ENCODE measurements around the gene DACT3.

Gene DACT3

DNA sequence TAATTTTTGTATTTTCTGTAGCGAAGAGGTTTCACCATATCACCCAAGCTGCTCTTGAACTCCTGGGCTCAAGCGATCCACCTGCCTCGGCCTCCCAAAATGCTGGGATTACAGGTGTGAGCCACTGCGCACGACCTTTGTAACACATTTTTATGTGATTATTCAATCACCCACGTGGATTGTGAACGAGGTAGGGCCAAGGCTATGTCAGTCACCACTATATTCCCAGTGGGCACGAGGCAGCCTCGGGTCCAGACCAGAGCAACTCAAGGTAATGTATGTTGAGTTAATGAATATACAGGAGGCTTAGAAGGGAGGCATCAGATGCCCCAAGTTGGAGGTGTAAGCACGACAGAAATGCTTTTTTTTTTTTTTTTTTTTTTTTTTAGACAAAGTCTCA is 45.0 kb downstream of the DACT3 start:
- no peaks in the 10 kb centered on the region for H3K27me3 ChIP-seq (ENCODE audit: control insufficient read depth, insufficient read depth, low read length)
- H3K9me3 ChIP-seq (ENCODE audit: control insufficient read depth, insufficient read depth, low read length) = no peaks in the 10 kb centered on the region
- peaks cover under 1% of the 10 kb centered on the region for H3K36me3 ChIP-seq (ENCODE audit: control insufficient read depth, insufficient read depth, low read length)
- H3K4me1 ChIP-seq (ENCODE audit: control insufficient read depth, insufficient read depth, low read length) = no peaks in the 10 kb centered on the region
- H3K9ac ChIP-seq (ENCODE audit: low read depth, low read length) = no peak overlapping the region
- H3K4me3 ChIP-seq (ENCODE audit: low read depth, low read length) = no peak overlapping the region

DNA sequence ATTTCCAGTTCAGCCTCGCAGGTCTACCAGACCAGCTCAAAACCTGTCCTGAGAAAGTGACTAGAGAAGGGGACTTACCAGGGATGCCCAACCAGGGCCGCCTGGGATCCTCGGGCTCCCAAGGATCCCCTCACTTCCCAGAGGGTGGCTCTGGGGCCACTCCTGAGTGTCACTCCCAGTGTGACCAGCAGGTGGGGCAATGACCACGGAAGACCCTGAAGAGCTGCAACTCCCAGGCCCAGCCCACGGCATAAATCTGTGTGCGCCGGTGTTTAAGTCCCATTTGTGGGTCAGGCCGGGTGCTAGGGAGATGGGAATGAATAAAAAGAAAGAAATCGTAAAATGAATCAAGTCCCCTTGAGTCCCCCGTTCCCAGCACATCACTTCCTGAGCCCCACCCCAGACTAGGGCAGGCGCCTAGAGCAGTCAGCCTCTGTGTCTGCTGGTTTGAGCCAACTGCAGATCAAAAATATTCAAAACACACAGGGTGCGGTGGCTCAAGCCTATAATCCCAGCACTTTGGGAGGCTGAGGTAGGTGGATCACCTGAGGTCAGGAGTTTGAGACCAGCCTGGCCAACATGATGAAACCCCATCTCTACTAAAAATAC is 46.8 kb downstream of the DACT3 start:
- peaks cover 7% of the 10 kb centered on the region for H3K36me3 ChIP-seq (ENCODE audit: control insufficient read depth, insufficient read depth, low read length)
- H3K4me1 ChIP-seq (ENCODE audit: control insufficient read depth, insufficient read depth, low read length) = no peaks in the 10 kb centered on the region
- no peak overlapping the region for H3K4me3 ChIP-seq (ENCODE audit: low read depth, low read length)
- H3K9ac ChIP-seq (ENCODE audit: low read depth, low read length) = no peak overlapping the region
- H3K27me3 ChIP-seq (ENCODE audit: control insufficient read depth, insufficient read depth, low read length) = no peaks in the 10 kb centered on the region
- H3K9me3 ChIP-seq (ENCODE audit: control insufficient read depth, insufficient read depth, low read length) = no peaks in the 10 kb centered on the region

DNA sequence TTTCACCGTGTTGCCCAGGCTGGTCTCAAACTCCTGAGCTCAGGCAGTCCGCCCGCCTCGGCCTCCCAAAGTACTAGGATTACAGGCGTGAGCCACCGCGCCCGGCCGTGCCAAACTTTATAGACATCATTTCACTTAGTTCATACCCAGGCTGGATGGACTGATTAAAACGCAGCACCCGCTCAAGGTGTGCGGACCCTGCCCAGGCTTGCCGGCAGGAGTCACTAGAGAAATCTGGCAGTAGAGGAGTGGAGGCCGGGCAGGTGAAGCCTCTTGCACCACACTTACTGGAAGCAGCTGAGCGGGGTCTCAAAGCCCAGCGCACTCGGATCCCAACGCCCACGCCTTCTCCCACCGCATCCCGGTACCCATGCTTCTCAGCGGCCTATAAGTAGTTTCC is 47.5 kb downstream of the DACT3 start:
- H3K27me3 ChIP-seq (ENCODE audit: control insufficient read depth, insufficient read depth, low read length) = no peaks in the 10 kb centered on the region
- no peak overlapping the region for H3K4me3 ChIP-seq (ENCODE audit: low read depth, low read length)
- H3K36me3 ChIP-seq (ENCODE audit: control insufficient read depth, insufficient read depth, low read length) = peaks cover 13% of the 10 kb centered on the region
- H3K9me3 ChIP-seq (ENCODE audit: control insufficient read depth, insufficient read depth, low read length) = no peaks in the 10 kb centered on the region
- H3K4me1 ChIP-seq (ENCODE audit: control insufficient read depth, insufficient read depth, low read length) = no peaks in the 10 kb centered on the region
- H3K9ac ChIP-seq (ENCODE audit: low read depth, low read length) = no peak overlapping the region

DNA sequence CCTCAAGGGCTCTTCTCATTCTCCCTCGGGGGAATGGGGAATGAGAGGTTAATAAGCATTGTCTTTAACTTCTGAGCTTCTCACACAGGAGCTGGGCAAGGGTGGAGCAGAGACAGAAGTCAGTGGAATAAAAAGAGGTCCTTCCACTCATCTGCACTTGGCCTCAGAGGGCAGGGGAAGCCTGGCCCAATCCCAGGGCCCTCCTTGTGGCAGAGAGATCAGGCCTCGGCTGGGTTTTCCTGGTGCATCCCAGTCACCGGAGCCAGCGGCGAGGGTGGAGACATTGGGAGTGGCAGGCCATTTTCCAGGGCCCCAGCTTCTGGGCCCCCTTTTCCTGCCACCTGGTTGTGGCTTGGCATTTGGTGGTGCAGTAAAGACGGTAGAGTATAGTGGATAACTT is 49.2 kb downstream of the DACT3 start:
- Histone ChIP-seq H3K4me1 (ENCODE audit: control insufficient read depth, insufficient read depth, low read length) (no peaks in the 10 kb centered on the region), H3K4me3 (ENCODE audit: low read depth, low read length) (no peak overlapping the region), H3K27me3 (ENCODE audit: control insufficient read depth, insufficient read depth, low read length) (no peaks in the 10 kb centered on the region), H3K36me3 (ENCODE audit: control insufficient read depth, insufficient read depth, low read length) (peaks cover 29% of the 10 kb centered on the region), H3K9me3 (ENCODE audit: control insufficient read depth, insufficient read depth, low read length) (no peaks in the 10 kb centered on the region), H3K9ac (ENCODE audit: low read depth, low read length) (no peak overlapping the region)

DNA sequence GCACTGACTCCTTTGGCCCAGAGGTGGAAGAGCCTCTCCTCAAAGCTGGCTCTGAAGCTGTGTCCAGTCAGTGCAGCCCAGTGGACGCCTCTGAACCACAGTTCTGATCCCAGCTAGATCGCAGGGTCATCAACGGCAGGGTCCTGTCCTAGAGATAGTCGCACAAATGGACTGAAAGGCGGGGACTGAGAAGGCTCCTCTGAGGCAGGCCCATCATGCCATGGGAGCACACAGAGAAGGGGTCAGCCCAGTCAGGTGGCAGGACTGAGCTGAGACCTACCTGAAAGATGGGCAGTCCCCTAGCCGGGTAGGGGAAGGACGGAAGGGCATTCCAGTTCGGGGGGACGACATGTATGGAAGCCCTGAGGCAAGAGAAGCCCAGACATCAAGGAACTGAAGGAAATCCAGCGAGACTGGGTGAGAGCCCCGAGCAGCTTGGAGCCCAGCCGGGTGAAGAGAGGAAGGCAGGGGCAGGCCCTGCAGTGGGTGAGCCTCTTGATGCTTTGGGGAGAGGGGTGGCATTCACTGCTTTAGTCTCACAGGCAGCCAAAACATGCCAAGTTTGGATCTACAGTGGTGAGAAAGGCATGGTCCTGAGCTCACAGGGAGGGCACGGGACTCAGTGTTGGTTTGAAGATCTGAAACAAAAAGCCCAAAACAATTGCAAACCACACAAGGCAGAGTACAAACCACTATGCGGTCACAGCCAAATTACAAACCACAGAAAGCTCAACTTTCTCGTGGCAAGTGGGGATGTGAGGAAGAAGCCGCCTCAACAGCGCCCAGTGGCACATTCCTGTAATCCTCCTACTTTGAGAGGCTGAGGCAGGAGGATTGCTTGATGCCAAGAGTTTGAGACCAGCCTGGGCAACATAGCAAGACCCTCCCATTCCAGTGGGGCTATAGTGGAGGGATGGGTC is 49.9 kb downstream of the DACT3 start:
- Histone ChIP-seq H3K36me3 (ENCODE audit: control insufficient read depth, insufficient read depth, low read length) (peaks cover 35% of the 10 kb centered on the region), H3K27me3 (ENCODE audit: control insufficient read depth, insufficient read depth, low read length) (no peaks in the 10 kb centered on the region), H3K4me3 (ENCODE audit: low read depth, low read length) (no peak overlapping the region), H3K9me3 (ENCODE audit: control insufficient read depth, insufficient read depth, low read length) (no peaks in the 10 kb centered on the region), H3K9ac (ENCODE audit: low read depth, low read length) (no peak overlapping the region), H3K4me1 (ENCODE audit: control insufficient read depth, insufficient read depth, low read length) (no peaks in the 10 kb centered on the region)

DNA sequence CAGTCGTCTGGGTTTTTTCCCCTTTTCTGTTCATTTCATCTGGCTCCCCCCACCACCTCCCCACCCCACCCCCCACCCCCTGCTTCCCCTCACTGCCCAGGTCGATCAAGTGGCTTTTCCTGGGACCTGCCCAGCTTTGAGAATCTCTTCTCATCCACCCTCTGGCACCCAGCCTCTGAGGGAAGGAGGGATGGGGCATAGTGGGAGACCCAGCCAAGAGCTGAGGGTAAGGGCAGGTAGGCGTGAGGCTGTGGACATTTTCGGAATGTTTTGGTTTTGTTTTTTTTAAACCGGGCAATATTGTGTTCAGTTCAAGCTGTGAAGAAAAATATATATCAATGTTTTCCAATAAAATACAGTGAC is 50.6 kb downstream of the DACT3 start:
- Histone ChIP-seq H3K4me1 (ENCODE audit: control insufficient read depth, insufficient read depth, low read length) (no peaks in the 10 kb centered on the region), H3K36me3 (ENCODE audit: control insufficient read depth, insufficient read depth, low read length) (peaks cover 42% of the 10 kb centered on the region), H3K9me3 (ENCODE audit: control insufficient read depth, insufficient read depth, low read length) (no peaks in the 10 kb centered on the region), H3K9ac (ENCODE audit: low read depth, low read length) (no peak overlapping the region), H3K4me3 (ENCODE audit: low read depth, low read length) (no peak overlapping the region), H3K27me3 (ENCODE audit: control insufficient read depth, insufficient read depth, low read length) (no peaks in the 10 kb centered on the region)

GRCh38 chr19:46609511-46610412 is 51.2 kb downstream of the DACT3 start:
- H3K4me1 ChIP-seq (ENCODE audit: control insufficient read depth, insufficient read depth, low read length) = no peaks in the 10 kb centered on the region
- no peak overlapping the region for H3K4me3 ChIP-seq (ENCODE audit: low read depth, low read length)
- H3K9ac ChIP-seq (ENCODE audit: low read depth, low read length) = no peak overlapping the region
- H3K36me3 ChIP-seq (ENCODE audit: control insufficient read depth, insufficient read depth, low read length) = peaks cover 44% of the 10 kb centered on the region
- H3K27me3 ChIP-seq (ENCODE audit: control insufficient read depth, insufficient read depth, low read length) = no peaks in the 10 kb centered on the region
- H3K9me3 ChIP-seq (ENCODE audit: control insufficient read depth, insufficient read depth, low read length) = no peaks in the 10 kb centered on the region

GRCh38 chr19:46608581-46609345 is 52.2 kb downstream of the DACT3 start:
- H3K27me3 ChIP-seq (ENCODE audit: control insufficient read depth, insufficient read depth, low read length) = no peaks in the 10 kb centered on the region
- peaks cover 44% of the 10 kb centered on the region for H3K36me3 ChIP-seq (ENCODE audit: control insufficient read depth, insufficient read depth, low read length)
- no peaks in the 10 kb centered on the region for H3K9me3 ChIP-seq (ENCODE audit: control insufficient read depth, insufficient read depth, low read length)
- no peak overlapping the region for H3K9ac ChIP-seq (ENCODE audit: low read depth, low read length)
- H3K4me1 ChIP-seq (ENCODE audit: control insufficient read depth, insufficient read depth, low read length) = no peaks in the 10 kb centered on the region
- no peak overlapping the region for H3K4me3 ChIP-seq (ENCODE audit: low read depth, low read length)

- Histone ChIP-seq H3K4me3 (ENCODE audit: low read depth, low read length) (no peak overlapping the region), H3K27me3 (ENCODE audit: control insufficient read depth, insufficient read depth, low read length) (no peaks in the 10 kb centered on the region), H3K4me1 (ENCODE audit: control insufficient read depth, insufficient read depth, low read length) (peaks cover 3% of the 10 kb centered on the region), H3K9me3 (ENCODE audit: control insufficient read depth, insufficient read depth, low read length) (no peaks in the 10 kb centered on the region), H3K36me3 (ENCODE audit: control insufficient read depth, insufficient read depth, low read length) (peaks cover 45% of the 10 kb centered on the region), H3K9ac (ENCODE audit: low read depth, low read length) (no peak overlapping the region)
These were observed 52.8 kb downstream of the DACT3 start for GRCh38 chr19:46608178-46608577.

- Histone ChIP-seq H3K27me3 (ENCODE audit: control insufficient read depth, insufficient read depth, low read length) (no peaks in the 10 kb centered on the region), H3K36me3 (ENCODE audit: control insufficient read depth, insufficient read depth, low read length) (peaks cover 52% of the 10 kb centered on the region), H3K4me1 (ENCODE audit: control insufficient read depth, insufficient read depth, low read length) (peaks cover 3% of the 10 kb centered on the region), H3K9ac (ENCODE audit: low read depth, low read length) (no peak overlapping the region), H3K9me3 (ENCODE audit: control insufficient read depth, insufficient read depth, low read length) (no peaks in the 10 kb centered on the region), H3K4me3 (ENCODE audit: low read depth, low read length) (no peak overlapping the region)
These were observed 53.5 kb downstream of the DACT3 start for GRCh38 chr19:46607448-46607841.

All from iPS-15b (cell line).